A673 (cell line): ENCODE measurements around the gene KRT34. TPM values are rescaled to one million over a fixed set of nuclear protein-coding genes. Genes with fewer than 3 reads are reported as not detected.

ENCODE experiments used
- BruUV-seq: library from RNA; stranded (reverse); fragments of 400-500 nt; replicated peaks from 2 replicates; lab custom pipeline; 2021; lab: Mats Ljungman, UMichigan
- CTCF ChIA-PET: fragments of 300-600 bp; sonication (Branson Sonifier 250); formaldehyde crosslinking; loops from one replicate; lab custom pipeline; 2022; ENCODE audit warnings: antibody characterized with exemption; lab: Charles Lee
- POLR2A ChIA-PET: fragments of 300-600 bp; sonication (Branson Sonifier 250); formaldehyde crosslinking; loops from one replicate; lab custom pipeline; 2022; ENCODE audit warnings: antibody characterized with exemption; ENCODE audit not compliant: low non-redundant PET; lab: Charles Lee
- DNase-seq: peaks from one replicate; pipeline ENCODE4 v3.0.0-alpha.2; 2015; ENCODE audit warnings: low spot score
- H3K27ac ChIP-seq: fragments of 200-600 bp; sonication (generic); 2 replicates; pipeline ENCODE4 v1.5.1; 2016; ENCODE audit warnings: mixed run types, low read depth, mild to moderate bottlenecking, mixed read lengths, antibody characterized with exemption, low read length; ENCODE audit not compliant: poor library complexity, severe bottlenecking
- H3K27me3 ChIP-seq: fragments of 200-600 bp; sonication (generic); replicated peaks from 2 replicates; pipeline ENCODE4 v1.6.1; 2017; ENCODE audit warnings: mixed run types, low read depth, mild to moderate bottlenecking, mixed read lengths, antibody characterized with exemption, low read length; ENCODE audit not compliant: insufficient read depth, poor library complexity
- H3K36me3 ChIP-seq: fragments of 200-600 bp; sonication (generic); 2 replicates; pipeline ENCODE4 v1.6.1; 2016; ENCODE audit warnings: mixed run types, mild to moderate bottlenecking, mixed read lengths, antibody characterized with exemption, low read length; ENCODE audit not compliant: insufficient read depth, poor library complexity, severe bottlenecking
- H3K4me1 ChIP-seq: fragments of 200-600 bp; sonication (generic); 2 replicates; pipeline ENCODE4 v1.6.1; 2017; ENCODE audit warnings: mixed run types, mild to moderate bottlenecking, mixed read lengths, antibody characterized with exemption, low read length; ENCODE audit not compliant: insufficient read depth, poor library complexity, severe bottlenecking
- H3K4me3 ChIP-seq: fragments of 200-600 bp; sonication (generic); 2 replicates; pipeline ENCODE4 v1.5.1; 2016; ENCODE audit warnings: low read depth, mixed run types, mild to moderate bottlenecking, mixed read lengths, low read length; ENCODE audit not compliant: poor library complexity, severe bottlenecking
- H3K9me3 ChIP-seq: fragments of 200-600 bp; sonication (generic); 2 replicates; pipeline ENCODE4 v1.6.1; 2016; ENCODE audit warnings: mixed run types, low read depth, mild to moderate bottlenecking, mixed read lengths, antibody characterized with exemption, low read length; ENCODE audit not compliant: poor library complexity, severe bottlenecking
- CTCF ChIP-seq: fragments of 300-800, 200-600 bp; sonication (generic); conservative IDR thresholded peaks from 2 replicates; pipeline ENCODE4 v1.5.1; 2017; ENCODE audit warnings: low read depth, mild to moderate bottlenecking, antibody characterized with exemption, low read length, moderate library complexity, mixed read lengths
- EZH2 ChIP-seq: fragments of 200-600 bp; sonication (generic); IDR thresholded peaks from 2 replicates; pipeline ENCODE4 v1.6.1; 2017; ENCODE audit warnings: borderline replicate concordance, low read depth, mild to moderate bottlenecking, mixed read lengths, antibody characterized with exemption, low read length; ENCODE audit not compliant: poor library complexity, severe bottlenecking
- intact Hi-C: fragments of 100-400 bp; cut with micrococcal nuclease; formaldehyde crosslinking; loops from one replicate; pipeline ENCODE4 v1.10.0; 2022; ENCODE audit not compliant: unreplicated experiment
- total RNA-seq: library from RNA; stranded (reverse); gene quantifications from 2 replicates; pipeline ENCODE4 v1.2.3, GENCODE V29; 2021

KRT34 gene
- total RNA-seq, 1 experiment from 2014 or later = not detected

- no peak for TF ChIP-seq CTCF
- no peak for TF ChIP-seq EZH2
- no peaks in the 10 kb centered on the region for H3K9me3 ChIP-seq
- ChIA-PET CTCF (no interaction called here), POLR2A (no interaction called here)
- no TSS peak for BruUV-seq
- DNase-seq = peak; percentile 0
- H3K4me1 ChIP-seq = no peaks in the 10 kb centered on the region
- intact Hi-C loops = no loop called here
- H3K27ac ChIP-seq = no peak overlapping the region
- no peaks in the 10 kb centered on the region for H3K36me3 ChIP-seq
- H3K27me3 ChIP-seq = no peaks in the 10 kb centered on the region
- no peak overlapping the region for H3K4me3 ChIP-seq
Measured at GRCh38 chr17:41413353-41413957, 31.3 kb upstream of the KRT34 start.

GRCh38 chr17:41411072-41411840 is 29.1 kb upstream of the KRT34 start:
- TF ChIP-seq CTCF (no peak), EZH2 (no peak)
- no TSS peak for BruUV-seq
- H3K9me3 ChIP-seq = no peaks in the 10 kb centered on the region
- ChIA-PET CTCF (no interaction called here), POLR2A (no interaction called here)
- no peak overlapping the region for H3K4me3 ChIP-seq
- no peak overlapping the region for H3K27ac ChIP-seq
- H3K36me3 ChIP-seq = no peaks in the 10 kb centered on the region
- intact Hi-C loops = no loop called here
- no peak for DNase-seq
- H3K27me3 ChIP-seq = no peaks in the 10 kb centered on the region
- H3K4me1 ChIP-seq = no peaks in the 10 kb centered on the region

GRCh38 chr17:41407226-41407625 is 25.1 kb upstream of the KRT34 start:
- TF ChIP-seq EZH2 = no peak
- TF ChIP-seq CTCF = no peak
- no peak overlapping the region for H3K4me3 ChIP-seq
- no peaks in the 10 kb centered on the region for H3K27me3 ChIP-seq
- ChIA-PET CTCF (no interaction called here), POLR2A (no interaction called here)
- H3K36me3 ChIP-seq = no peaks in the 10 kb centered on the region
- no peak overlapping the region for H3K27ac ChIP-seq
- no peaks in the 10 kb centered on the region for H3K9me3 ChIP-seq
- intact Hi-C loops = no loop called here
- BruUV-seq = no TSS peak
- DNase-seq = no peak
- no peaks in the 10 kb centered on the region for H3K4me1 ChIP-seq
